Right lobe of liver (tissue), 6 donors: ENCODE results near the gene COL5A1. TPM values are rescaled to one million over a fixed set of nuclear protein-coding genes. Genes with fewer than 3 reads are reported as not detected.

ENCODE experiments used
- ATAC-seq, 4 donors: fragments of 200-7000 bp; cut with Tn5 transposase; one replicate each; pipeline ENCODE4 v1.9.1; 2020; ENCODE audit warnings: mild to moderate bottlenecking in 4 of 4, moderate library complexity in 4 of 4
- DNase-seq, 3 donors: peaks; one replicate each; pipeline ENCODE4 v3.0.0-alpha.2; 2020
- H3K27ac ChIP-seq, 3 donors: fragments of 200-600 bp; one replicate each; pipeline ENCODE4 v1.8.0; 2022
- H3K27me3 ChIP-seq, 2 donors: fragments of 200-600 bp; one replicate each; pipeline ENCODE4 v1.8.0; 2022
- H3K36me3 ChIP-seq, 4 donors: fragments of 200-600 bp; sonication (generic) in 1 of 4; one replicate each; pipeline versions ENCODE4 v1.5.1 to v1.8.0; 2017 to 2022; ENCODE audit warnings: control low read depth in 1 of 4
- H3K4me1 ChIP-seq, 4 donors: fragments of 200-600 bp; sonication (generic) in 1 of 4; one replicate each; pipeline versions ENCODE4 v1.5.1 to v1.8.0; 2017 to 2022; ENCODE audit warnings: control low read depth in 1 of 4
- H3K4me3 ChIP-seq, 3 donors: fragments of 200-600 bp; one replicate each; pipeline ENCODE4 v1.8.0; 2022
- H3K9me3 ChIP-seq, 4 donors: fragments of 200-600 bp; sonication (generic) in 1 of 4; one replicate each; pipeline versions ENCODE4 v1.5.1 to v1.8.0; 2017 to 2022; ENCODE audit warnings: control low read depth in 1 of 4
- POLR2A ChIP-seq: fragments of 450-650 bp; IDR thresholded peaks from one replicate; pipeline ENCODE4 v1.6.1; 2017; ENCODE audit warnings: antibody characterized with exemption, mild to moderate bottlenecking
- WGBS: methylation state at CpG from one replicate; pipeline ENCODE4 v1.1.6; 2018; ENCODE audit warnings: low coverage, low lambda C conversion rate; ENCODE audit not compliant: insufficient coverage; ENCODE audit errors: missing lambda C conversion rate; 5-methylcytosine and 5-hydroxymethylcytosine counted together
- intact Hi-C, 2 donors: fragments of 100-400 bp; cut with DNase I; formaldehyde crosslinking; loops; one replicate each; pipeline versions ENCODE4 v1.11.2 to v1.14.1; 2022
- total RNA-seq, 6 experiments: library from RNA; depleted of rRNA in 2 of 6; stranded (reverse); fragments of >200 nt in 2 of 6; fragmentation: NEBNext Ultra II Directional in 3 of 6; extraction: Animal tissue kit (Norgen Biotek cat#: 25700) in 3 of 6; gene quantifications; one replicate each; pipeline versions ENCODE4 v1.1.0 to v1.2.4, GENCODE V29; 2016 to 2023
- TF ChIP-seq, protein P1 (sequence below), 4 donors: fragments of 200-600 bp in 3 of 4; fragments of 450-650 bp in 1 of 4; IDR thresholded peaks; one replicate each; pipeline versions ENCODE4 v1.5.1 to v1.8.0; 2016 to 2022; ENCODE audit warnings: antibody characterized with exemption in 4 of 4, mild to moderate bottlenecking in 2 of 4
- donor health status: DM: no; HTN: yes; CAD: no.
- donor health status: DM: no; HTN: no; CAD: no.
- donor health status: DM: no; HTN: no; CAD: no.
- donor health status: DM: no; HTN: yes; CAD: no.
- donor health status: DM: no; HTN: yes; CAD: no.

COL5A1 gene
- total RNA-seq, 6 experiments from 2014 or later: 1.5 to 17.0 (median 7.7) TPM

DNA sequence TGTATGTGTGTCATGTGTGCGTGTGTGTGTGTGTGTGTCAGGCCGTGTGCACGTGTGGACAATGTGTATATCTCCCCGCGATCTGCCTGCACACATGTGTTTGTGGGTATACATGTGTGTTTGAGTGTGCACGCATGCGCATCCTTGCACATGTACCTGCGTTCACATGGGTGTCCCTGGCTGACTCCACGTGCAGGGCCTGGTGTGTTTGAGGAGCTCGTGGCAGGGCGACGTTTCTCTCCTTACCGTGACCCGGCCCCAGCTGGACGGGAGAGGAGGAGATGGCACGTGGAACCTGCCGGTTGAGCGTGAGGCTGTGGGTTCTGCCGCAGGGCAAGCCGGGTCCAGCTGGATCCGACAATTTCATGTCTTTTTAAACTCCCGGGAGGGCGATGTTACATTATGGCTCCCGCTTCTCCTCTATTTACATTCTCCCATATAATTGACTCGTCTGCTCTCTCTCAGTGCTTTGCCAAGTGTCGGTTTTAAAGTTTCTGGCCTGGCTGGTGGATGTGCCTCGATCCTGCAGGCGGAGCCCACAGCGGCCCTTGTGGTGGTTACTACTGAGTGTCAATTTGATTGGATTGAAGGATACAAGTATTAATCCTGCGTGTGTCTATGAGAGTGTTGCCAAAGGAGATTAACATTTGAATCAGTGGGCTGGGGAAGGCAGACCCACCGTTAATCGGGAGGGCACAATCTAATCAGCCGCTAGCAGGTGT is 5.9 kb downstream of the COL5A1 start:
- no peaks in the 10 kb centered on the region for H3K36me3 ChIP-seq
- intact Hi-C loops: no loop called here
- DNase-seq (no peak), ATAC-seq (no peak)
- TF ChIP-seq, protein P1, sequence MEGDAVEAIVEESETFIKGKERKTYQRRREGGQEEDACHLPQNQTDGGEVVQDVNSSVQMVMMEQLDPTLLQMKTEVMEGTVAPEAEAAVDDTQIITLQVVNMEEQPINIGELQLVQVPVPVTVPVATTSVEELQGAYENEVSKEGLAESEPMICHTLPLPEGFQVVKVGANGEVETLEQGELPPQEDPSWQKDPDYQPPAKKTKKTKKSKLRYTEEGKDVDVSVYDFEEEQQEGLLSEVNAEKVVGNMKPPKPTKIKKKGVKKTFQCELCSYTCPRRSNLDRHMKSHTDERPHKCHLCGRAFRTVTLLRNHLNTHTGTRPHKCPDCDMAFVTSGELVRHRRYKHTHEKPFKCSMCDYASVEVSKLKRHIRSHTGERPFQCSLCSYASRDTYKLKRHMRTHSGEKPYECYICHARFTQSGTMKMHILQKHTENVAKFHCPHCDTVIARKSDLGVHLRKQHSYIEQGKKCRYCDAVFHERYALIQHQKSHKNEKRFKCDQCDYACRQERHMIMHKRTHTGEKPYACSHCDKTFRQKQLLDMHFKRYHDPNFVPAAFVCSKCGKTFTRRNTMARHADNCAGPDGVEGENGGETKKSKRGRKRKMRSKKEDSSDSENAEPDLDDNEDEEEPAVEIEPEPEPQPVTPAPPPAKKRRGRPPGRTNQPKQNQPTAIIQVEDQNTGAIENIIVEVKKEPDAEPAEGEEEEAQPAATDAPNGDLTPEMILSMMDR (IDR thresholded peaks at IDR 0.05): no peak
- H3K4me1 ChIP-seq: no peaks in the 10 kb centered on the region
- H3K4me3 ChIP-seq: no peak overlapping the region
- H3K27ac ChIP-seq: no peak overlapping the region
- H3K9me3 ChIP-seq: no peaks in the 10 kb centered on the region
- 53% methylated on average over 13 of the region's 33 CpGs for WGBS
- H3K27me3 ChIP-seq: no peaks in the 10 kb centered on the region

DNA sequence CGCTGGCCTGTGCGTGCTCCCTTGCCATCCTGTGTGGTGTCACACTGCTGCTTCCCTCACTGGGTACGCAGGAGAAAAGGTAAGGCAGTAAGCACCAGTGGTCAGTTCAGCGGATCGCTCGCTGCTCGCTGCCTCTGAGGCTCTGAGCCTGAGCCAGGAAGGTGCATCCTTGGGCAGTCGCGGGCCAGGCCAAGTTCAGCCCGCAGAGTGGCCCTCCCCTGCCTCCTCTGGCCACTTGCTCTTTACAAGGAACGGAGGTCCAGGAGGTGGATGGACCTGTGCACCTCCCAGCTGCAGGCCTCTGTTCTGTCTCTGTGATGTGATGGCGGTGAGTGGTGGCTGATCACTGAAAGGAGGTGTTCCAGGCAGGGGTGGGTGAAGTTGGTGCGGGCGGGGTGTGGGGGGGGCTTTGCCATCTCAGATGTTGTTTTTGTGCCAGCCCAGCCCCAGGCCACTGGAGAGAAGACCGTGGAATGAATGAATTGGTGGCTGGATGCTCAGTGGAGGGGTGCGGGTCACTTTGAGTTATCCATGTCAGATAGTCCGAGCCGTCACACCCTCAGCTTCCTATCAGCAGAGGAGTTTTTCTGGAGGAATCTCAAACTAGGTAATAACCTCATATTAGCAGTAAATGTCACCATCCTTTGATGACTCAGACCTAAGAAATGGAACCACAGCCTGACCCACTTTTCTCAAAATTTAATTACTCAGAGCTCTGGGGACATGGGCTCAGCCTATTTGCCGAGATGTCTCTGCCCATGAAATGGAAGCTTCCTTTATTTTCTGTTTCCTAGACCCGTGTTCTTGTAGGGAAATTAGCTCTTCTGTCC is 7.3 kb downstream of the COL5A1 start:
- intact Hi-C loops: no loop called here
- Histone ChIP-seq H3K9me3 (no peaks in the 10 kb centered on the region), H3K4me3 (no peak overlapping the region), H3K36me3 (no peaks in the 10 kb centered on the region), H3K4me1 (no peaks in the 10 kb centered on the region), H3K27me3 (no peaks in the 10 kb centered on the region), H3K27ac (no peak overlapping the region)
- TF ChIP-seq POLR2A: no peak
- TF ChIP-seq, protein P1 (IDR thresholded peaks at IDR 0.05): no peak
- ATAC-seq: no peak
- DNase-seq: peak in 1 of 3 donors; percentile 47
- 49% methylated on average over 4 of the region's 20 CpGs for WGBS

DNA sequence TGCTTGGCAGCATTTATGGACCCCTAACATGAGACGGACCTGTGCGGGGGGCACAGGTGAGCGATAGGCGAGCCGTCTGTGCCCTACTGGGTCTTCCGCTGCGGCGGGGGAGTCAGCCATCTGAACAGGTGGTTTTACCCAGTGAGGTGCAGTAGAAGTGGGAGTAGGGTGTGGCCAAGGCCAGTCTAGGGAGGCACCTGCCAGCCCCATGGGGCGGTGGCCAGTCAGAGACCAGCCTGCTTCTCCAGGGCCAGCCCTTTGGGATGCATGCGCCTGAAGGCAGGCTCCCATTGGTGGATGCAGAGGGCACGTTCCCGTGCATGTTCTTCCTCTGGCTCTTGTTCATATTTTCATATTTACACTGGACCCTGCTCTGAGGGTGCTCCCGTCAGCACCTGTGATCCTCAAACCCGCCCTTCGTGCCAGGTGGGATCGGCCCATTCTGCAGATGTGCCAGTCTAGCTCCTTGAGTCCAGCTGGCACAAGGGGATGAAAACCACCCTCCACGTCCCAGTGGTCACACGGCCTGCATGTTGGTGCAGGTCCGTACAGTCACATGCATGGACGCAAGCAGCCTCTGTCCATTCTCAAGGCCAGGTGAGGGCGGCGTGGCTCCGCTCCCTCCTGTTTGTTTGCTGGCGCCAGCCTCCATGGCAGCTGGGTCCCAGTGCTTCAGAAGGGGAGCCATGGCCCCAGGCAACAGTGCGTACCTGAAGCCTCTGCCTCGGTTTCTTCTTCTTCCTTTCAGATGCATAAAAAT is 9.0 kb downstream of the COL5A1 start:
- ATAC-seq (no peak), DNase-seq (peak in 2 of 3 donors; percentile 7 to 31)
- TF ChIP-seq POLR2A: no peak
- TF ChIP-seq, protein P1 (IDR thresholded peaks at IDR 0.05): no peak
- Histone ChIP-seq H3K4me3 (no peak overlapping the region), H3K9me3 (no peaks in the 10 kb centered on the region), H3K27ac (no peak overlapping the region), H3K27me3 (no peaks in the 10 kb centered on the region), H3K4me1 (no peaks in the 10 kb centered on the region), H3K36me3 (no peaks in the 10 kb centered on the region)
- WGBS: 100% methylated on average over 1 of the region's 26 CpGs
- intact Hi-C loops: no loop called here

DNA sequence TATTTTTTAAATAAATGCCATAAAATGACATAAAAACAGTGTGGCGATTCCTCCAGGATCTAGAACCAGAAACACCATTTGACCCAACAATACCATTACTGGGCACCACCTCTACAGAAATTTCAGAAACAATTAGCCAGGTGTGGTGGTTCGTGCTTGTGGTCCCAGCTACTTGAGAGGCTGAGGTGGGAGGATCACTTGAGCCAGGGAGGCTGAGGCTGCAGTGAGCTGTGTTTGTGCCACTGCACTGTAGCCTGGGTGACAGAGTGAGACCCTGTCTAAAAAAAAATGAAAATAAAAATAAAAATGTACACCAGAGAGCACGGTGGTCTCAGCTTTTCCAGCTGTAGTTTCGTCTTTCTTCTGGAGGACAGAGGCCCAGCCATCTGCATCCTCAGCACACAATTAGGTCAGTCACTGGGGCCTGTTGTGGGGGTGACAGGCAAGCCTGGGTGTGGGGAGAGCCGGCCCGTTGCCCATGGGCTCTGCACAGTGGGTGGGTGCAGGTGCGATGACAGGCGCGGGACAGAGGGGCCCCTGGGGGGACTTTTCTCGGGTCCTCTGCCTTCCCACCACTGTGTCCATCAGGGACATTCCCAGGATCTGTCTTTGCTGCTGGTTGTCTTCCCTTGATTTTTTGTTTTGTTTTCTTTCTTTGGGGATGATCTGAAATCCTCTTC is 9.8 kb downstream of the COL5A1 start:
- ATAC-seq (no peak), DNase-seq (peak in 2 of 3 donors; percentile 10 to 23)
- Histone ChIP-seq H3K9me3 (no peaks in the 10 kb centered on the region), H3K36me3 (no peaks in the 10 kb centered on the region), H3K4me1 (no peaks in the 10 kb centered on the region), H3K27me3 (no peaks in the 10 kb centered on the region), H3K4me3 (no peak overlapping the region), H3K27ac (no peak overlapping the region)
- 52% methylated on average over 7 of the region's 10 CpGs for WGBS
- intact Hi-C loops: no loop called here
- TF ChIP-seq, protein P1 (IDR thresholded peaks at IDR 0.05): no peak
- TF ChIP-seq POLR2A: no peak
